HG03060 (cell line): ENCODE data around the gene PRR23E.

Experiments
- ATAC-seq: cut with Tn5 transposase; IDR thresholded peaks from one replicate; pipeline ENCODE4 v1.9.1; 2021; ENCODE audit warnings: low read depth, moderate number of reproducible peaks; ENCODE audit not compliant: unreplicated experiment

Gene PRR23E

GRCh38 chr3:127221037-127221436 is 28.1 kb downstream of the PRR23E start:
- ATAC-seq: no peak

GRCh38 chr3:127221446-127222035 is 28.6 kb downstream of the PRR23E start:
- ATAC-seq: no peak

- no peak for ATAC-seq
These were observed 29.2 kb downstream of the PRR23E start for GRCh38 chr3:127222163-127222562.

GRCh38 chr3:127222664-127223063 is 29.7 kb downstream of the PRR23E start:
- no peak for ATAC-seq

- ATAC-seq: no peak
These were observed 31.2 kb downstream of the PRR23E start for GRCh38 chr3:127224118-127224517.

- no peak for ATAC-seq
These were observed 33.5 kb downstream of the PRR23E start for GRCh38 chr3:127226457-127226856.

GRCh38 chr3:127226946-127227842 is 34.3 kb downstream of the PRR23E start:
- ATAC-seq: no peak

GRCh38 chr3:127228866-127229265 is 35.9 kb downstream of the PRR23E start:
- ATAC-seq: no peak

- ATAC-seq: no peak
These were observed 40.4 kb downstream of the PRR23E start for GRCh38 chr3:127233371-127233770.

GRCh38 chr3:127234778-127235177 is 41.8 kb downstream of the PRR23E start:
- no peak for ATAC-seq

GRCh38 chr3:127235706-127236105 is 42.8 kb downstream of the PRR23E start:
- no peak for ATAC-seq

- ATAC-seq: no peak
These were observed 44.9 kb downstream of the PRR23E start for GRCh38 chr3:127237835-127238234.

GRCh38 chr3:127238602-127239001 is 45.7 kb downstream of the PRR23E start:
- no peak for ATAC-seq

- no peak for ATAC-seq
These were observed 54.4 kb downstream of the PRR23E start for GRCh38 chr3:127247292-127247691.
